Stimulated activated CD4-positive, alpha-beta T cell treated with anti-CD3 and anti-CD28 coated beads, TNF-alpha, amount 100 ng/mL, for 24 hours (primary cell): ENCODE measurements around the gene PLCD4.

ENCODE experiments used
- DNase-seq, 3 experiments: peaks; one replicate each; pipeline ENCODE4 v3.0.0-alpha.2; 2020; ENCODE audit warnings: low read depth in 3 of 3

Gene PLCD4

GRCh38 chr2:218607436-218608115 lies at the start of gene PLCD4:
TSS of gene PLCD4 (plus strand) at chr2:218607899. CDS start at chr2:218615740, 7,841 bp downstream.
- no peak for DNase-seq

GRCh38 chr2:218557941-218558340 lies 49.8 kb upstream of the PLCD4 start:
- no peak for DNase-seq

DNA sequence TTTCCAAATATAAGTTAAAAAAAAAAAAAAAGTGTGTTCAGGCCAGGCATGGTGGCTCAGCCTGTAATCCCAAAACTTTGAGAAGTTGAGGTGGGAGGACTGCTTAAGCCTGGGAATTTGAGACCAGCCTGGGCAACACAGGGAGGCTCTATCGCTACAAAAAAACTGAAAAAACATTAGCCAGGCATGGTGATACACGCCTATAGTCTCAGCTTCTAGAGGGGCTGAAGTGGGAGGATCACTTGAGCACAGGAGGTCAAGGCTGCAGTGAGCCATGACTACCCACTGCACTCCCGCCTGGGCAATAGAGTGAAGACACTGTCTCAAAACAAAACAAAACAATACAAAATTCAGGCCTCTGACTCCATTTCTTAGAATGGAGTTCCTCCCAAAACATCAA lies 48.7 kb upstream of the PLCD4 start:
- no peak for DNase-seq

GRCh38 chr2:218564056-218564455 lies 43.6 kb upstream of the PLCD4 start:
- DNase-seq, result no peak

DNA sequence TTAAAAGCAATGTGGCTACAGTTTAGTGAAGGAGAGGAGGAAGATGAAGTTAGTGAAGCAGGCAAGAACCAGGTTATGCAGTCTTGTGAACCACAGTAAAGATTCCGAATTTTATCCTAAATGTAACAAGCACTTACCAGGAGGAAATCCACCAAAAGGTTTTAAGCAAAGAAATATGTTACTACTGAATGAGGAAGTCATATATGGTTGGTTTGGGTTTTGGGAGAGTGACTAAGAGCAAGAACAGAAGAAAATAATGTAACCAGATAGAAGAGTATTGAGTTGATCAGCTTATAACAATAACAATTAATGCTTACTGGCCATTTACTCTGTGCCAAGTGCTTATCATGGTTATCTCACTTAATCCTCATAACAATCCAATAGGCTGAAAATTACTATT lies 41.4 kb upstream of the PLCD4 start:
- no peak for DNase-seq

- DNase-seq, result no peak
Observed at GRCh38 chr2:218567797-218568189, 39.9 kb upstream of the PLCD4 start.

DNA sequence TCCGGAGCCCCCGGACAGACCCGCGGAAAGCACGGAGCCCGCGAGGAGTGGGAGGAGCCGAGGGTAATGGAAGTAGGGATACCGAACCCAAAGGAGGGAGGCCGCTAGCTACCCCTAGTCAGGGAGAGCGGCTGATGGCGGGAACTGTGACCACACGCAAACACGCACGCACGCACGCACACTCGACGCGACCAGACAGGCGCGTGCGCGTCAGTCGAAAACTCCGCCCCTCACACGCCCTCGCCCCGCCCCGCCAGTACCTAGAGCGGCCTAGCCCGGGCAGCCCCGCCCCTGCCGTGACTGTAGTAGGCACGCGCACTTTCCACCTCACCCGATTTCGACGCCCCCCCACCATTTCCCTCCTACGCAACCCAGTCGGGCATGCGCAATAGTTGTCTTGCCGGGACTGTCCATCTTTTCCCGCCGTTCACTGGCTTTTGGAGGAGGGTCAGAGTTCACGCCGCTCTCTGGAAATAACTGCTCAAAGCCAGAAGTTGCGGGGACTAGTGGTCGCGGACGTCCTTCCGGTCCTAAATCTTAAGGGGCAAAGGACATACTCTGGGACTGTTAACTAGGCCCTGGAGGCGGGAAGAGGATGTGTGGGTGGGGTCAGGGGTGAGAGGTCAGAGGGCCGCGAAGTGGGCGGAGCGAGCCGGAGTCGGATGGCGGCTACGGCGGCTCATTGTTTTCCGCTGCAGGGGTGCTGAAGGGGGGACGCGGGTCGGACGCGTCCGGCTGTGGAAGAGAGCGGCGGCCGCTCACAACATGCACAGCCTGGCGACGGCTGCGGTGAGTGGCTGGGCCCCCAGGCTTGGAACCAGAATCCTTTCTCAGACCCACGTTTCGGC lies 39.3 kb upstream of the PLCD4 start, which contains the start of the genes CNOT9 and USP37:
Gene CNOT9 (plus strand): TSS at position 650 of the 848 bp plus-strand sequence. CDS start 116 bp downstream, at position 766.
Gene USP37 (minus strand): TSS at position 162 of the 848 bp plus-strand sequence. CDS start 9,698 bp downstream, outside the sequence.
- DNase-seq, result peak; percentile 100

DNA sequence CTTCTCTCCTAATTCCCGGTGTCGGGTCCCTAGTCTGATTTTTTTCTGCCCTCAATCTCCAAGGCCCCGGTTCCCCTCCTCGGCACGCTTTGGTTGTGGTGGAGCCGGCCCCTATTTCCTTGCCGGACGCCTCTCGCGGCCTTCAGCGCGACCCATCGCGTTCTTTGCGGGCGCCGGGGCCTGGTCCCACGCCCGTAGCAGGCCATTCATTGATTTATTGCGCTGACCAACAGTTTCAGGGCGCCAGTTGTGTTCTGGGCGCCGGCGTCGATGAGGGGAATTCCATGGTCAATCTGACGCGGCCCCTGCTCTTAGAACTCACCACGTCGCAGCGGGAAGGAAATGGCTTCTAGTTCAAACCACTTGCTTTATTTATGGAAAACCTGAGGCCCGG lies 38.7 kb upstream of the PLCD4 start:
- DNase-seq, result peak; percentile 32 to 60 (median 40)

DNA sequence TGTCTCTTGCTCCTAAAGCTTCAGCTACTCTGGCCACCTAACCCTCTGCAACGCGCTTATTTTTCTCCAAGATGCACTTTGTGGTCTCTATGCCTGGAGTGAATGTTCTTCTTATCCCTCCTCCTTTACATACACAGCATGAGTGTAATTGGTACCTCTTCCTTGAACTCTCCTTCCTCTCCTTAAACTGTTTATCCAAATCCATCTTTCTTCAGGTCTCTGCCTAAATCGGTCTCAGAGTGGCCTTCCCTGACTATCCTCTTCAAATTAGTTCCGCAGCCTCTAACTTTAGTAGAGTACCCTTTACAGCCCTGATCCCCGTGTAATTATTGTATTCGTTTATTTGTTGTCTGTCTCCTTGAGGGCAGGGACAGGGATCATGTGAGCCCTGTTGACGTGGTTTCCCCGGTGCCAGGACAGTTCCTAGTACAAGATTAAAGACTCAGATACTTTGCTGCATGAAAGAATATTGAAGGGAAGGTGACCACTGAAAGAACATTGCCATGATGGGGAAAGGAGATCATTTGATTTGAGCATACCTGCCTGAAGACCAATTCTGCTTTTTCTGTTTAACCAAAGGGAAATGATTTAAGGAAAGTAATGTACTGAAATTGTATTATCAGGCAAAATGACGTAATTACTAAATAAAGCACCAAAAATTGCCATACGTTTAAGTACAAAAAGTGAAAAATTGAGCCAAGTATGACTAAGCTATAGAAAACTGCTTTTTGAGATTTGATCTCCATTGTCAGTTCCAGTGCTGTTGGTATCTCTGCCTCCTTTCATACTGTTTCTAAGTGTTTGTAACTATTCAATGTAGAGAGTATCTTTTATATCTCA lies 37.8 kb upstream of the PLCD4 start:
- DNase-seq, result no peak

DNA sequence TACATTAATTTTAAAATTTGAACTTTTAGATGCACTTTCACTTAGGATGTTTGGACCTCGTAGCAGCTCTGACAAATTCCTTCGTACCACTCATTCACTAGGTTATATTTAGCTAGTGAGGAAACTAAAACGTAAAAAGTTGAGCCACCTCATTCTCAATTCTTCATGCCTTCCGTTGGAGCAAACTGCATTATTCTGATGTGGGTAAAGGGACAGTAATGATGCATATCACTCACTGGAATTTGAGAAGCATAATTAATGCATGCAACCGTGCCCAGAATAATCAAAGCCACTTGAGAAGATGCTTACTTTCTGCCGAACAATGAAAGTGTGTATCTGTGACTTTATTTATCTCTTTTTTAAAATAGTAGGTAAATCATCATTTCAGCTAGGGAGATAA lies 36.8 kb upstream of the PLCD4 start:
- DNase-seq, result no peak

DNA sequence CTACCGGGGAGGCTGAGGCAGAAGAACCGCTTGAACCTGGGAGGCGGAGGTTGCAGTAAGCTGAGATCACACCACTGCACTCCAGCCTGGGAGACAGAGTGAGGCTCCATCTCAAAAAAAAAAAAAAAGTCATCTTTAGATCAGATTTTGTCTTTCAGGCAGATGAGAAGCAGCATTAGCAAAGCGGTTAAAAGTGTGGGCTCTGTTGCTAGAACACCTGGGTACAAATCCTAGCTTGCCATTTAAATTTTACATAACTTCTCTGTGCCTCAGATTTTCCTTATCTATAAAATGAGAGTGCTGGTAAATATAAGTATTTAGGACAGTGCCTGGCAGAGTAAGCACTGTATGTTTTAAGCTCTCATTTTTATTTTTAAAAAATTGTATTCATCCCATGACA lies 30.8 kb upstream of the PLCD4 start:
- DNase-seq, result no peak

- DNase-seq, result no peak
Observed at GRCh38 chr2:218577482-218578220, 30.0 kb upstream of the PLCD4 start.

DNA sequence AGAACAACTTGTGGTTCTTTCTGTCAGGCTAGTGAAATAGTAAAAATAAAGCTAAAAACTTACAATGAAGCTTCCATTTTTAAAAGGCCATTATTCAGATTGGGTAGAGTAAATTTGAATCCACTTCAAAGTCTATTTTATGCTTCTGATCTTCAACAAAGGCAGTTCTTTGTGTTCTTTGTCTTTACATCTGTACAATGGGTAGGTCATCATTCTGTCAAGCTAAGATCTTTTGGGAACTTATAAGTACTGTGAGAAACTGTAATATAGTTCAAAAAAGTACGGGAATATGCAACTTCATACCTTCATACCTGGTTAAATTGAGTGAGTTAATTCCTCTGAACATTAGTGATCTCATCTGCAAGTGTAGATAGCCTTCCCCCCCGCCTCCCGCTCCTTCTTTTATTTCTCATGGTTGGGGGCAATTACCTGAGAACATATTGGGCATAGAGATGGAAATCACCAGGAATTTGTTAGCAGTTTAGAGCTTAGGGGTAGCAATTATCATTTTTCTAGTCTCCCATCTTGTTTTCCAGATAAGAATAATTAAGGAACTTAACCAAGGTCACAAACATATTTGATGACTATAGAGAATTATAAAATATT lies 29.3 kb upstream of the PLCD4 start:
- no peak for DNase-seq

DNA sequence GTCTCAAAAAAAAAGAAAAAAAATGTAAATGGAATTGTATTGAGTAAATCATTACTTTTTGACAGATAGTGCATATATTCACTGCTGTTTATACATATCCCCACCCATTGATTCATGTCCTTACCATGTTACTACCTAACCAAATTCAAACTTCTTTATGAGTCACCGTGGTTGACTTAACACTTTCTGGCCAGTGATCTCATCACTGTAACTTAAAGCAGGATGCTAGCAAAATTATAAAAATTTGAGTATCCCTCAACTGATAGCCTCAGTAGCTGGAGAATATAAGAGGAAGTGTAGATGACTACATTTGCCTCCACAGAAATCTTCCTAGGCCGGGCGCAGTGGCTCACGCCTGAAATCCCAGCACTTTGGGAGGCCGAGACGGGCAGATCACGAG lies 25.6 kb upstream of the PLCD4 start:
- DNase-seq, result no peak

DNA sequence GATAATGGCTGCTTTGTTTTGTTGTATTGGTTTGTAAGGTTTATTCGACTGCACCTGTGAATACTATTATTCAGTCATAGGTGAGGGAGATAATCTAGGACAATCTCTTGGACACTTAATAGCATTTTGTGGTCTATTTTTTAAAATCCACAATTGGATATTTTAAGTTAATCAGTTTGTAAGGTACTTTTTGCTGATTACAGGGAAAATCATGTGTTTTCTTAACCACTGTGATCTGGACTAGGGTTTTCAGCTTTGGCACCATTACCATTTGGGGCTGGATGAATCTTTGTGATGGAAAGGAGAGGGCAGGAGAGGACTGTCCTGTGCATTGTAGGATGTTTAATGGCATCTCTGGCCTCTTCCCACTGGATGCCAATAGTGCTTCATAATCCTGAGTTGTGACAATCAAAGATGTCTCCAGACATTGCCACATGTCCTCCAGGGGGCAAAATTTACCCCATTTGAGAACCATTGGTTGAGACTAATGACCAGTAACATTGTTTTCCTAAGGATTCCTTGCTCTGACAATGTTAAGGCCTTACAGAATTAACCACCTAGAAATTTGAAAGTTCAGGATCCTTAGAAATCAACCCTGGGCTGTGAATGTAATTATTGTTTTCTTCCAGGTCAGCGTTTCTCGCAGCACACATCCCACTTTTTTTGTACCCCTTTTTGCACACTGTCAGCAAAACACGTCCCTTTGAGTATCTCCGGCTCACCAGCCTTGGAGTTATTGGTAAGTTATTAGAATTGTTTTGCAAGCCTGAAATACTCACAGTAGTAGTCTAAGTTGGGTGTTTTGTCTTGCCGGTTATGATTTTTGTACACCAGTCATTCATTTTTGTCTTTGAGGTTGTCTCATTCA lies 23.5 kb upstream of the PLCD4 start:
- no peak for DNase-seq

DNA sequence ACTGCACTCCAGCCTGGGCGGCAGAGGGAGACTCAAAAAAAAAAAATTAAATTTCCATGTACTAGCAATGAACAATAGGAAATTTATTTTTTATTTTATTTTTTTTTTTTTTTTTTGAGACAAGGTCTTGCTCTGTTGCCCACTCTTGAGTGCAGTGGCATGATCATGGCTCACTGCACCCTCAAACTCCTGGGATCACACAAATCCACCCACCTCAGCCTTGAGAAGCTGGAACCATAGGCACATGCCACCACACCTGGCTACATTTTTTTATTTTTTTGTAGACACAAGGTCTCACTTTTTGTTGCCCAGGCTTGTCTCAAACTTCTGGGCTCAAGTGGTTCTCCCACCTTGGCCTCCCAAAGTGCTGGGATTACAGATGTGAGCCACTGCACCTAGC lies 22.2 kb upstream of the PLCD4 start:
- no peak for DNase-seq

DNA sequence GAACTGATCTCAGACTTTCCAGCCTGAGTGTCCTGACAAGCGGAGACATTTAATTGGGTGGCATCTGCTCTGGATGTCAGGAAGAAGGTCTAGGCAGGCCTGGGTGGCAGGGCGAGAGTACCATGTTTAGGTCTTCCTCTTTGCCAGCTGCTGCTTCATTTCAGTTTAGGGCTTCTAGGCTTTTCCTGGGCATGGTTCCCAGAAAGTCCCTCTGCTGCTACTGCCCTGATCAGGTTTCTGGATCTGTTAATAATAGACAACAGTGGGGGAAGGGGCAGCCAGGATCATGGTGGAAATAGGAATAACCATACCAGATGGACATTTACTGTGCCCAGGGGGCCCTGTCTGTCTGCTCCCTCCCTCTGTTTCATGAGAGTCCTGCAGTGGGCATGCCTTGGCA lies 2.3 kb upstream of the PLCD4 start:
- no peak for DNase-seq

DNA sequence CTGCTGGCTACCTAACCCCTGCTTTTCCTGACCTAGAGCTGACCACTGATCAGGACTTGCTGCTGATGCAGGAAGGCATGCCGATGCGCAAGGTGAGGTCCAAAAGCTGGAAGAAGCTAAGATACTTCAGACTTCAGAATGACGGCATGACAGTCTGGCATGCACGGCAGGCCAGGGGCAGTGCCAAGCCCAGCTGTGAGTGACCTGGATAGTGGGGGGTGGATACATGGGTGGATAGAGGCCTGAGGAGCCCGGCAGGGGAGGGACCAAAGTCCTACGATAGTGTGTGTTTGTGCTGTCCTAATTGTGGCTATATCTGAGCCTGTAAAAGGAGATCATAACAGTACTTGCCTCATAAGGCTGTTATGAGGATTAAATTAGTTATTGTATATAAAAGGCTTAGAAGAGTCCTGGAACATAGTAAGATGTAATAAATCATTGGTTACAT lies 8.2 kb downstream of the PLCD4 start:
- no peak for DNase-seq

- no peak for DNase-seq
Observed at GRCh38 chr2:218618102-218618860, 10.6 kb downstream of the PLCD4 start.
